Activated CD8-positive, alpha-beta memory T cell treated with anti-CD3 and anti-CD28 coated beads, Interleukin-2, amount 10 ng/mL, durations not matched to agents 7 days and 5 days (primary cell): ENCODE measurements around the gene GAST. TPM values are rescaled to one million over a fixed set of nuclear protein-coding genes. Genes with fewer than 3 reads are reported as not detected.

Experiments
- total RNA-seq, 2 experiments: library from RNA; stranded (reverse); gene quantifications; one replicate each; pipeline ENCODE4 v1.2.3, GENCODE V29; 2021

GAST gene
- total RNA-seq, 2 experiments from 2014 or later, result not detected

Other genes with a start within 250 kb of the GAST start
- gene KRT32, start 244.9 kb upstream of the GAST start, total RNA-seq, result not detected
- gene KRT35, start 231.2 kb upstream of the GAST start, total RNA-seq, result not detected
- not detected for gene KRT36, start 222.4 kb upstream of the GAST start, total RNA-seq
- gene KRT13, start 206.7 kb upstream of the GAST start, total RNA-seq, result not detected
- not detected for gene KRT15, start 193.4 kb upstream of the GAST start, total RNA-seq
- gene KRT19, start 184.0 kb upstream of the GAST start, total RNA-seq, result not detected
- gene KRT9, start 140.3 kb upstream of the GAST start, total RNA-seq, result not detected
- not detected for gene KRT14, start 125.4 kb upstream of the GAST start, total RNA-seq
- gene KRT16, start 99.6 kb upstream of the GAST start, total RNA-seq, result not detected
- under 1 TPM in 1 of 2 experiments, not detected in 1; 0.80 TPM for gene KRT17, start 87.8 kb upstream of the GAST start, total RNA-seq
- 100 to 1,000 TPM; 593 to 900 TPM for gene EIF1, start 23.4 kb upstream of the GAST start, total RNA-seq
- gene HAP1, start 22.3 kb downstream of the GAST start, total RNA-seq, result under 1 TPM; 0.15 to 0.19 TPM
- 1 to 10 TPM; 2.3 TPM for gene JUP, start 74.4 kb downstream of the GAST start, total RNA-seq
- gene P3H4, start 99.6 kb downstream of the GAST start, total RNA-seq, result 1 to 10 TPM; 2.1 to 3.0 TPM
- 1 to 10 TPM; 1.3 TPM for gene FKBP10, start 100.7 kb downstream of the GAST start, total RNA-seq
- 10 to 100 TPM; 28.2 to 35.0 TPM for gene NT5C3B, start 123.9 kb downstream of the GAST start, total RNA-seq
- gene KLHL10, start 125.5 kb downstream of the GAST start, total RNA-seq, result not detected
- 10 to 100 TPM; 14.4 to 16.4 TPM for gene KLHL11, start 153.1 kb downstream of the GAST start, total RNA-seq
- 100 to 1,000 TPM; 186 to 220 TPM for gene ACLY, start 206.6 kb downstream of the GAST start, total RNA-seq
- gene ODAD4, start 218.3 kb downstream of the GAST start, total RNA-seq, result 1 to 10 TPM in 1 of 2 experiments, under 1 TPM in 1; 0.49 to 1.1 TPM